Measurements from ENCODE around the gene COL5A1. TPM values are rescaled to one million over a fixed set of nuclear protein-coding genes. Genes with fewer than 3 reads are reported as not detected.

The COL5A1 gene
- total RNA-seq, 1 experiment from 2014 or later = 10.6 TPM

DNA sequence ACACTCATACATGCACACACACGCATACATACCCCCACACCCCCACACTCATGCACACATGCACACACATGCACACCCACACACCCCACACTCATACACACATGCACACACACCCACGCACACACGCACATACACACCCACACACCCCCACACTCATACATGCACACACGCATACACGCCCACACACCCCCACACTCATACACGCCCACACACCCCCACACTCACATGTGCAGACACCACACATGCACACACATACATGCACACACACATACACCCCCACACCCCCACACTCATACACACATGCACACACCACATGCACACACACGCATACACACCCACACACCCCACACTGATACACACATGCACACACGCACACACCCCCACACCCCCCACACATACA is 118.3 kb downstream of the COL5A1 start:
- BruUV-seq (replicated peaks) = no TSS peak
- CTCF ChIA-PET = no interaction called here
- no peak for ATAC-seq

GRCh38 chr9:134760750-134761420 is 119.3 kb downstream of the COL5A1 start:
- no peaks in the 10 kb centered on the region for H3K4me1 ChIP-seq (ENCODE audit: insufficient read depth, low read length)
- H3K9ac ChIP-seq (ENCODE audit: low read length) = no peak overlapping the region
- no peak overlapping the region for H3K4me3 ChIP-seq (ENCODE audit: low read length)
- POLR2A ChIA-PET (ENCODE audit: unreplicated experiment) = no interaction called here
- BruUV-seq (replicated peaks) = no TSS peak
- intact Hi-C loops (cut with micrococcal nuclease) = no loop called here
- ATAC-seq (no peak), DNase-seq (no peak)
- no peaks in the 10 kb centered on the region for H4K20me1 ChIP-seq (ENCODE audit: low read length)
- H3K27me3 ChIP-seq (ENCODE audit: low read length) = no peaks in the 10 kb centered on the region
- H3K36me3 ChIP-seq (ENCODE audit: low read depth, low read length) = no peaks in the 10 kb centered on the region
- H3K27ac ChIP-seq (ENCODE audit: low read length) = no peak overlapping the region
- no peaks in the 10 kb centered on the region for H3K79me2 ChIP-seq (ENCODE audit: low read length)
- H2AFZ ChIP-seq (ENCODE audit: low read length) = no peak overlapping the region
- CTCF ChIA-PET = no interaction called here
- no peak overlapping the region for H3K4me2 ChIP-seq (ENCODE audit: low read length)
- no peaks in the 10 kb centered on the region for H3K9me3 ChIP-seq (ENCODE audit: low read length)
- no peaks in the 10 kb centered on the region for H3K9me2 ChIP-seq (replicated peaks; ENCODE audit: low read length)
- no peak for TF ChIP-seq EZH2phosphoT487 (IDR thresholded peaks at IDR 0.05; ENCODE audit: borderline replicate concordance, low read length)
- TF ChIP-seq EZH2 (IDR thresholded peaks at IDR 0.05; ENCODE audit: low read length, unreplicated experiment) = no peak
- TF ChIP-seq, protein P1, sequence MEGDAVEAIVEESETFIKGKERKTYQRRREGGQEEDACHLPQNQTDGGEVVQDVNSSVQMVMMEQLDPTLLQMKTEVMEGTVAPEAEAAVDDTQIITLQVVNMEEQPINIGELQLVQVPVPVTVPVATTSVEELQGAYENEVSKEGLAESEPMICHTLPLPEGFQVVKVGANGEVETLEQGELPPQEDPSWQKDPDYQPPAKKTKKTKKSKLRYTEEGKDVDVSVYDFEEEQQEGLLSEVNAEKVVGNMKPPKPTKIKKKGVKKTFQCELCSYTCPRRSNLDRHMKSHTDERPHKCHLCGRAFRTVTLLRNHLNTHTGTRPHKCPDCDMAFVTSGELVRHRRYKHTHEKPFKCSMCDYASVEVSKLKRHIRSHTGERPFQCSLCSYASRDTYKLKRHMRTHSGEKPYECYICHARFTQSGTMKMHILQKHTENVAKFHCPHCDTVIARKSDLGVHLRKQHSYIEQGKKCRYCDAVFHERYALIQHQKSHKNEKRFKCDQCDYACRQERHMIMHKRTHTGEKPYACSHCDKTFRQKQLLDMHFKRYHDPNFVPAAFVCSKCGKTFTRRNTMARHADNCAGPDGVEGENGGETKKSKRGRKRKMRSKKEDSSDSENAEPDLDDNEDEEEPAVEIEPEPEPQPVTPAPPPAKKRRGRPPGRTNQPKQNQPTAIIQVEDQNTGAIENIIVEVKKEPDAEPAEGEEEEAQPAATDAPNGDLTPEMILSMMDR (conservative IDR thresholded peaks at IDR 0.05; ENCODE audit: low read depth, low read length) = no peak
- no peaks in the 10 kb centered on the region for H3F3A ChIP-seq (ENCODE audit: low read length, unreplicated experiment)

More for the DNA sequence above, 118.3 kb downstream of the COL5A1 start:
- H3K9ac ChIP-seq (ENCODE audit: low read length) = no peak overlapping the region
- no peak for TF ChIP-seq EZH2 (IDR thresholded peaks at IDR 0.05; ENCODE audit: low read length, unreplicated experiment)
- TF ChIP-seq EZH2phosphoT487 (IDR thresholded peaks at IDR 0.05; ENCODE audit: borderline replicate concordance, low read length) = no peak
- TF ChIP-seq, protein P1 (conservative IDR thresholded peaks at IDR 0.05; ENCODE audit: low read depth, low read length) = no peak
- H3K27ac ChIP-seq (ENCODE audit: low read length) = no peak overlapping the region
- H3K36me3 ChIP-seq (ENCODE audit: low read depth, low read length) = no peaks in the 10 kb centered on the region
- intact Hi-C loops (cut with micrococcal nuclease) = no loop called here
- DNase-seq = no peak
- H3K4me3 ChIP-seq (ENCODE audit: low read length) = no peak overlapping the region
- H3K4me1 ChIP-seq (ENCODE audit: insufficient read depth, low read length) = no peaks in the 10 kb centered on the region
- no peak overlapping the region for H2AFZ ChIP-seq (ENCODE audit: low read length)
- no peak overlapping the region for H3K4me2 ChIP-seq (ENCODE audit: low read length)
- H3K9me3 ChIP-seq (ENCODE audit: low read length) = no peaks in the 10 kb centered on the region
- no peaks in the 10 kb centered on the region for H3K27me3 ChIP-seq (ENCODE audit: low read length)
- no peaks in the 10 kb centered on the region for H4K20me1 ChIP-seq (ENCODE audit: low read length)
- H3K9me2 ChIP-seq (replicated peaks; ENCODE audit: low read length) = no peaks in the 10 kb centered on the region
- POLR2A ChIA-PET (ENCODE audit: unreplicated experiment) = no interaction called here
- H3K79me2 ChIP-seq (ENCODE audit: low read length) = no peaks in the 10 kb centered on the region
- no peaks in the 10 kb centered on the region for H3F3A ChIP-seq (ENCODE audit: low read length, unreplicated experiment)

DNA sequence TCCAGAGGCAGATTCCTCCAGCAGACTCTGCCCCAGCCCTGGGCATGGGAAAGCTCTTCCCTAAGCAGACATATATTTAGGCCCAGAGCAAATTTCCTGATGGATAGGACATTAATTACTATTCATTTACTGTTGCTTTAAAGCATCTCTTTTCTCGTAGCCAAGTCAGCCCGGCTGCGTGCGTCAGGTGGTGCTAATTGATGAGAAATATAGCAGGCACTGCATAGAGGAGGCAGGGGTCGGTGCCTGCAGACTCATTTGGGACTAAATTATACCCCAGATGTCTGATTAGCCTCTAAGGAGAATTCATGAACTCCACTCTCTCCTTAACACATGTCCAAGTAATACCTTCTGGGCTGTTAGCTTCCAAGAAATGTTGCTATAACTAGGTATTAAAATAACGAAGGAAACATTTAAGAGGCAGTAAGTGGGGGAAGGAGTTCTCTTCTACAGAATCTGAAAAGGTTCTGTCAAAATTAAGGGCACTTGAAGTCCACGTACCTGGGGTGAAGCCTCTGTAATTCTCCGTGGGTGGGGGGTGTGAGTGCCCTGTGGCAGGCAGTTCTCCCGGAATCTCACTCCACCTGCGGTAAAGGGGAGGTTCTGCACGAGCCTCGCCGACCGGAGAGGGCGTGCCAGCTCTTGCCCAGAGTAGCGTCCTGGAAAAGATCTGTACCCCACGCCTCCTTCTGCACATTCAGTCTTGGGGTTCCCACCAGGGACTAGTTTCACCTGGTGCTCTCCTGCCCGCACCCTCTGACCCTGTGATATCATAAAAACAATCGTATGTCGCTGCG is 123.1 kb downstream of the COL5A1 start:
- Histone ChIP-seq H3K4me3 (ENCODE audit: low read length) (no peak overlapping the region), H3K4me1 (ENCODE audit: insufficient read depth, low read length) (no peaks in the 10 kb centered on the region), H3K4me2 (ENCODE audit: low read length) (no peak overlapping the region), H3K79me2 (ENCODE audit: low read length) (no peaks in the 10 kb centered on the region), H4K20me1 (ENCODE audit: low read length) (no peaks in the 10 kb centered on the region), H3F3A (ENCODE audit: low read length, unreplicated experiment) (no peaks in the 10 kb centered on the region), H3K27me3 (ENCODE audit: low read length) (no peaks in the 10 kb centered on the region), H3K27ac (ENCODE audit: low read length) (no peak overlapping the region), H3K9me2 (replicated peaks; ENCODE audit: low read length) (no peaks in the 10 kb centered on the region), H2AFZ (ENCODE audit: low read length) (no peak overlapping the region), H3K9ac (ENCODE audit: low read length) (no peak overlapping the region), H3K36me3 (ENCODE audit: low read depth, low read length) (no peaks in the 10 kb centered on the region), H3K9me3 (ENCODE audit: low read length) (no peaks in the 10 kb centered on the region)
- intact Hi-C loops (cut with micrococcal nuclease) = no loop called here
- ATAC-seq (no peak), DNase-seq (no peak)
- ChIA-PET CTCF (no interaction called here), POLR2A (ENCODE audit: unreplicated experiment) (no interaction called here)
- TF ChIP-seq EZH2 (IDR thresholded peaks at IDR 0.05; ENCODE audit: low read length, unreplicated experiment) (no peak), EZH2phosphoT487 (IDR thresholded peaks at IDR 0.05; ENCODE audit: borderline replicate concordance, low read length) (no peak)
- TF ChIP-seq, protein P1 (conservative IDR thresholded peaks at IDR 0.05; ENCODE audit: low read depth, low read length) = no peak
- BruUV-seq (replicated peaks) = no TSS peak
